ENCODE measurements around the gene ATP6V0D1. TPM values are rescaled to one million over a fixed set of nuclear protein-coding genes. Genes with fewer than 3 reads are reported as not detected.

ATP6V0D1 gene
- total RNA-seq (10 to 100 TPM; 76.4 to 87.5 TPM), total RNA-seq (57.0 to 76.1 reads per million in 2 donors)

DNA sequence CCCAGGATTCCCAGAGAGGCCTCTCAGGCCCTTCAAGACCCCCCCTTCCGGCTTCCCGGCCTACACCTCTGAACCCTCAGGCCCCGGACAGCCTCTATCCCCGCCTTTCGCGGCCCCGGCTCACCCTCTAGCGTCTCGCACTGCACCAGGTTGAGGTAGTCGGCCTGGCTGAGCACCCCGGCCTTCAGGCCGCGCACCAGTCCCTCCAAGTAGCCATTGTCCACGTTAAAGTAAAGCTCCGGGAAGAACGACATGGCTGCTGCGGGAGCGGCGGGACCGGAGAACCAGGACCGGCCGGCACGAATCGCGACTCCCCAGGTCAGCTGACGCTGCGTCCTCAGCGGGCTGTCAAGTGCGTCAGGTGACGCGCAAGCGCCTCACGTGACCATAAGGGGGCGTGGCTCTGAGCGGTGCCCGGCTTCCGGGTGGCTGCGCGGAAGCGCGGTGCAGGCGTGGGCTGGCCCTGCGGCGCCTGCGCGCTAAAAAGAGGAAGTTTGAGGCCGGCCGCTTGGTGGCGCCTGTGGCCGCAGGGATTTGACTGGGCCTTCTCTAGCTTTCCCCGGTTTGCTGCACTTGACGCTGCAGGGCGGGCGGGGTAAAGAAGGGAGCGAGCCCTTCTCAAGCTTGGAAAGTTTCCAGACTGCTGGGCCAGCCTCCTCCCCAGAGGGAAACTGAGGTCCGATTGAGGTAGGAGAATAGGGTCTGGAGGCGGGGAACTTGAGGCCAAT lies at the start of gene ATP6V0D1:
TSS of gene ATP6V0D1 (minus strand) at position 325 of the 728 bp plus-strand sequence. CDS start at position 254, 71 bp downstream.
- H3K27ac Mint-ChIP-seq: peak within 1 kb of the TSS; percentile 99
- H3K27me3 Mint-ChIP-seq: no peaks in the 10 kb centered on the region
- H3K9me3 ChIP-seq (ENCODE audit: control insufficient read depth, low read length, poor library complexity, severe bottlenecking): no peaks in the 10 kb centered on the region
- DNase-seq (peak; percentile 98 to 99 (median 99)), ATAC-seq (peak; percentile 90)
- H3K4me1 Mint-ChIP-seq: peaks cover 25% of the 10 kb centered on the region
- peaks cover 3% of the 10 kb centered on the region for H3K36me3 Mint-ChIP-seq (ENCODE audit: low read depth)
- H3K4me3 Mint-ChIP-seq: peak within 1 kb of the TSS; percentile 100

DNA sequence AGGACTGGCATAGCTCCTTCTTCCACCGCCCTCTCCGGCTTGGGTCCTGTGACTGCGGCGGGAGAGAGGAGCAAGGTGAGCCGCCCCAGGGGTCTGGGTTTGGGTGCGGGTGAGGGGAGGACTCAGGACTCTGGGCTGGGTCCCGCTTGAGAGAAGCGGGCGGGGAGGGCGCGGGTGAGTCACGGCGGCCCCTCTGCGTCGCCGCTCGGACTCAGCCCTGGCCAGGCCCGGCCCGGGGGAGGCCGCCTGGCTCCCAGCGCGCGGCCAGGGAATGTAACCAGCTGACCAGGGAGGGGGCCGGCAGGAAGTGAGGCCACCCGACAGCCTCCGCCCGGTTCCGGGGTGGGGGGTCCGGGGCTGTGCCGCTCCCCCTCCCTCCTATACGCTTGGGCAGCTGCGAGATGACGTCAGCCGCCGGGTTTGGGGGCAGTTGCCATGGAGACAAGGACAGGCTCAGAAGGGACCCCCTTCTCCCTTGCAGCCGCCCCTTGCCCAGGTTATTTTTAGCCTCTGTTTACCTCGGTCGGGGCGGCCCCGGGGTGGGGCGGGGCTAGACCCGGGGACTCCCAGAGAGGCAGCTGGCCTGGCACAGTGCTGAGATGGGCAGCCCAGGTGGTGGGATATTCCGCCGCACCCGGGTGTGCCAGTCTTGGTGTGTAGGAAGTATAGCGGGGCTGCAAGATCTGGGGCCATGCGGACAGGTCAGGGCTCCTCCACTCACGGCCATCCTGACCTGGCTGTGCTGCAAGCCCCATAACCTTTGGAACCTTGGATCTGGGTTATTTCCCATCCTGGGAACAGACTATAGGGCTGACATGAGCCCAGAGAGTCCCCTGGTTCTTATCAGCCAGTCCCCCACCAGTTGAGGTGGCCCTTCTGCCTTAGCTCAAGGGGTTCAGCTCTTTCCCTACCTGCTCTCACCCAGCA lies 49.3 kb upstream of the ATP6V0D1 start:
- Mint-ChIP-seq H3K4me3 (peak overlapping the region; percentile 90), H3K27ac (peak overlapping the region; percentile 82), H3K36me3 (ENCODE audit: low read depth) (no peaks in the 10 kb centered on the region), H3K4me1 (peaks cover 27% of the 10 kb centered on the region), H3K27me3 (peaks cover 15% of the 10 kb centered on the region)
- DNase-seq (peak in 2 of 3 donors; percentile 19 to 31), ATAC-seq (peak; percentile 71)
- H3K9me3 ChIP-seq (ENCODE audit: control insufficient read depth, low read length, poor library complexity, severe bottlenecking): no peaks in the 10 kb centered on the region

DNA sequence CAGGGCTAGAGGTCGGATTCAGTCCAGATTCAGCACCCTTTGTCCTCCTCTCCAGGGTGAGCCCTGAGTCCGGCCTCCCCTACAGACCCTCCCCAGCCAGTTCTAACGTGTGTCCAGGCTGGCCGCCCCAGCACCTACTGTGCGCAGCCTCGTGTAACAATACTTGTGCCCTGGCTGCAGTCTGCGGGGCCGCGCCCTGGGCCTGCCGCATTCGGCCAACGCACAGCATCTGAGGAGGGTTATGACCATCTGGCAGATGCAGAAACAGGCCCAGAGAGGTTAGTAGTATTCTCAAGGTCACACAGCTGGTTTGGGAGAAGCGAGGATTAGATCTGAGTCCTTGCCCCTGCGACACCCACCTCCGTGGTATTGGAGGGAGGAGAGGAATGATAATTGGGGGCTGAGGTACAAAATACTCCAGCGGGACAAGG lies 48.6 kb upstream of the ATP6V0D1 start:
- H3K36me3 Mint-ChIP-seq (ENCODE audit: low read depth): no peaks in the 10 kb centered on the region
- H3K4me1 Mint-ChIP-seq: peaks cover 26% of the 10 kb centered on the region
- H3K27ac Mint-ChIP-seq: peak overlapping the region; percentile 70
- DNase-seq: no peak
- no peak for ATAC-seq
- peaks cover 15% of the 10 kb centered on the region for H3K27me3 Mint-ChIP-seq
- H3K9me3 ChIP-seq (ENCODE audit: control insufficient read depth, low read length, poor library complexity, severe bottlenecking): no peaks in the 10 kb centered on the region
- peak overlapping the region; percentile 90 for H3K4me3 Mint-ChIP-seq

DNA sequence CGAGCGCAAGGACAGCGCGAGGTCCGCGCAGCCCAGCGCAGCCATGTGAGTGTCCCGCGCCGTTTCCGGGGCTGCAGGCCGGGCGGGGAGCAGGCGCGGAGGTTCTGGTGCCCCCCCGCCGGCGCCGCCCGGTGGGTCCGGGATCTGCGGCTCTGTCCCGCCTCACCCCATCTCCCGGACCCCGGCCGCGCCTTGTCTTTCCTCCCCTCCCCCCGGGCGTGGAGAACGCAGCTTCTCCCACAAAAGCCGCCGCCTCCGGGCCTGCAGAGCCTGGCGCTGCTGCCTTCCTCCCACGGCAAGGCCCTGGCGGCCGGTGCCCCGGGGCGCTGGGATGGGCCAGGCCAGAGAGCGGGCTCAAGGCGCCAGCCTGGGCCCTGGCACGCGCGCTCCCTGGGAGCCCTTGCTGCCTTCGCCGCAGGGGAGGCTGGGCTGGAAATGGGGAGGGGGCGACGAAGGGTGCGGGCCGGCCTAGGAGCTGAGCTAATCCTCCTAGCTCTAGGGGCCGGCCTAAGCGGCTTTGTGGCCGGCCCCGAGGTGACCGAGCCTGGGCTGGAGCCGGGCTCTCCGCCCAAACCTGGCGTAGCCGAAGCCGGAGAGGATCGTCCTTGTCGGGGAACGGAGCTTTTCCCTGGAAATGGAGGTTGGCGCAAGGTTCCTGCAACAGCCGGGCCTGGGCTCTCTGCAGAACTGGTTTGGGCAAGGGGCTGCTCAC lies 48.1 kb upstream of the ATP6V0D1 start:
- H3K36me3 Mint-ChIP-seq (ENCODE audit: low read depth): no peaks in the 10 kb centered on the region
- H3K4me1 Mint-ChIP-seq: peaks cover 27% of the 10 kb centered on the region
- H3K4me3 Mint-ChIP-seq: peak overlapping the region; percentile 90
- ATAC-seq (peak; percentile 45), DNase-seq (peak in 1 of 3 donors; percentile 32)
- H3K27me3 Mint-ChIP-seq: peaks cover 15% of the 10 kb centered on the region
- H3K27ac Mint-ChIP-seq: peak overlapping the region; percentile 70
- no peaks in the 10 kb centered on the region for H3K9me3 ChIP-seq (ENCODE audit: control insufficient read depth, low read length, poor library complexity, severe bottlenecking)

DNA sequence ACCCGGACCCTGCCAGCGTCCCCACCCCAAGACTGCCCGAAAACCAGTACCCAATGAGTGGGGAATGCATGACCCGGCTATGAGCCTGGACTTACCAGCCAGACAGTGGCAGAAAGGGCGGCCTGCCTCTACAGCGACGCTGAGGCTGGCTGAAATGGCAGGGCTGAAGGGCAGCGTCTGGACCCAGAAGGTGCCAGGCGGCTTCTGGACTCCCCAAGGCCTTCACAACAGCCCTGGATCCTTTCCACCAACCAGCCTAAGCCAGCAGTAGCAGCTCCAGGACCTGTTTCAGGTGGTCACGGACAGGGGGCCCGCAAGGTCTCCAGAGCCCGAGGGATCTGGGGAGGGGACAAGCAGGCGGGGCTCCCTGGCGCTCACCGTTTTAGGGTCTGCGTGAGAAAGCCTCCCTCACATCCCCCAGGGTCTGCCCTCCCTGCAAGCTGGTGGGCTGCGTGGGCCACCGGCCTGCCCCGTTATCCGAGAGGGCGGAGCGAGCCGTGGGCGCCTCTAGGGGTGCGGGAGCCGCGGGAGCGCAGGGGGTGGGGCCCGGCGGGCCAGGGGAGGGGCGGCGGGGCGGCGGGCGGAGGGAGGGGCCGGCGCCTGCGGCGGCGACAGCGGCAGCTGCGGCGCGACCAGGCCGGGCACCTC lies 47.4 kb upstream of the ATP6V0D1 start, which contains the start of gene RIPOR1:
TSS of gene RIPOR1 (plus strand) at position 608 of the 648 bp plus-strand sequence. CDS start 9,618 bp downstream, outside the sequence.
- Mint-ChIP-seq H3K27me3 (peaks cover 15% of the 10 kb centered on the region), H3K4me1 (peaks cover 27% of the 10 kb centered on the region), H3K36me3 (ENCODE audit: low read depth) (no peaks in the 10 kb centered on the region), H3K27ac (peak within 1 kb of the TSS; percentile 70), H3K4me3 (peak within 1 kb of the TSS; percentile 90)
- H3K9me3 ChIP-seq (ENCODE audit: control insufficient read depth, low read length, poor library complexity, severe bottlenecking): no peaks in the 10 kb centered on the region
- peak in 2 of 3 donors; percentile 58 to 62 for DNase-seq
- peak; percentile 70 for ATAC-seq

DNA sequence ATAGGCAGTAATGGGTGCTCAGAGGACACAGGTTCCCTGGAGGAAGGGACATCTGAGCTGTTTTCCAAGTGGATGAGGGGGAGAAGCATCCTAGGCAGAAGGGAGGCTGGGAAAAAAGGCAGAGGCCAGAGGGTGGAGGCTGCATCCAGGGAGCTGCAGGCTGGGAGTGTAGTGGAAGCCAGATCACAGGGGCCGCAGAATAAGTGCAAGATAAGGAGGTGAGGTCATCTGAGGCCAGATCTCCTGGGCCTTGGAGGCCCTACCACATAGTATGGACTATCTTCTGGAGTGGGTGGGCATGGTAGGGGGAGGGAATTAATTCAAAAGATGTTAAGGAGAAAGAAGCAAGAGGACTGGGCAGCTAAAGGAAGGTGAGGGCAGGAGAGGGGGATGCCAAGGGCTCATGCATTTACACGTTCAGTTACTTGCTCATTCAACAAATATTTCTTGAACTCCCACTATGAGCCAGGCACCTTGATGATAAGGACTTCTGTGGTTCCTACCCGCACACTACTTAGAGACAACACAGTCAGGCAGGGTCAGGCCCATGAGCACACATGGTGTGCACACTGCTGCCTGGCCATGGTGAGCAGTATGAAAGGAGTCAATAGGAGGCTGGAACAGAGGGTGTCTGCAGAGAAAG lies 45.3 kb upstream of the ATP6V0D1 start:
- Mint-ChIP-seq H3K27me3 (peaks cover 7% of the 10 kb centered on the region), H3K27ac (no peak overlapping the region), H3K4me1 (peaks cover 23% of the 10 kb centered on the region), H3K4me3 (peak overlapping the region; percentile 49), H3K36me3 (ENCODE audit: low read depth) (no peaks in the 10 kb centered on the region)
- ATAC-seq (no peak), DNase-seq (no peak)
- H3K9me3 ChIP-seq (ENCODE audit: control insufficient read depth, low read length, poor library complexity, severe bottlenecking): no peaks in the 10 kb centered on the region

DNA sequence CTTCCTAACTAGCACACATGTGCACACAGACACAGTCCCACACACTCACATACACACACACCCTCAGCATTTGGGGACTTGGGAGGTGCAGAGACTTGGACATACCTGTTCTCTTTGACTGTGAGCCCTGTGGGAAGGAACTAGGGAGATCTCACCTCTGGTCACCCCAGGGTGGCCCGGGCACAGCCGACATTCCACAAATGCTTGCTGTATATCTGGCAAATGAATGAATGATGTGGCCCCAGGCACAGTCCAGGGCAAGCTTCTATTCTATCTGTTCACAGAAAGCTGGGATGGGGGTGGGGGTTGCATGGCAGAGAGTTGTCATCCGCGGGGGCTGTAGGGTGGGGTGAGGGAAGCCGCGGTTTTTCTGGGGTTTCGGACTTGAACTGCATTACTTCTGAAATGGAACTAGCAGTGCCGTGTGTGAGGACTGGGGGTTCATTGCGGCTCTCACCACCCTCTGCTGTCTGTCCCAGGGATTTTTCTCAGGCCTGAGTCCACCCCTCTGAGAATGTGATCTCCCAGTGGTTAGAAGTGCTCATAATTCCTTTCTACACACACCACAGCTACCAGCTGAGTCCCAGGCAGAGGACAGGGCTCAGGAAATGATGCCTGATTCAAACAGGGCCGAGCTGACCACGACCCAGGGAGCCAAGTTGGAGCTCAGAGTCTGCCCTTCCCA lies 44.4 kb upstream of the ATP6V0D1 start:
- H3K9me3 ChIP-seq (ENCODE audit: control insufficient read depth, low read length, poor library complexity, severe bottlenecking): no peaks in the 10 kb centered on the region
- Mint-ChIP-seq H3K36me3 (ENCODE audit: low read depth) (no peaks in the 10 kb centered on the region), H3K4me3 (no peak overlapping the region), H3K4me1 (peaks cover 22% of the 10 kb centered on the region), H3K27ac (no peak overlapping the region), H3K27me3 (peaks cover 4% of the 10 kb centered on the region)
- ATAC-seq (no peak), DNase-seq (no peak)

DNA sequence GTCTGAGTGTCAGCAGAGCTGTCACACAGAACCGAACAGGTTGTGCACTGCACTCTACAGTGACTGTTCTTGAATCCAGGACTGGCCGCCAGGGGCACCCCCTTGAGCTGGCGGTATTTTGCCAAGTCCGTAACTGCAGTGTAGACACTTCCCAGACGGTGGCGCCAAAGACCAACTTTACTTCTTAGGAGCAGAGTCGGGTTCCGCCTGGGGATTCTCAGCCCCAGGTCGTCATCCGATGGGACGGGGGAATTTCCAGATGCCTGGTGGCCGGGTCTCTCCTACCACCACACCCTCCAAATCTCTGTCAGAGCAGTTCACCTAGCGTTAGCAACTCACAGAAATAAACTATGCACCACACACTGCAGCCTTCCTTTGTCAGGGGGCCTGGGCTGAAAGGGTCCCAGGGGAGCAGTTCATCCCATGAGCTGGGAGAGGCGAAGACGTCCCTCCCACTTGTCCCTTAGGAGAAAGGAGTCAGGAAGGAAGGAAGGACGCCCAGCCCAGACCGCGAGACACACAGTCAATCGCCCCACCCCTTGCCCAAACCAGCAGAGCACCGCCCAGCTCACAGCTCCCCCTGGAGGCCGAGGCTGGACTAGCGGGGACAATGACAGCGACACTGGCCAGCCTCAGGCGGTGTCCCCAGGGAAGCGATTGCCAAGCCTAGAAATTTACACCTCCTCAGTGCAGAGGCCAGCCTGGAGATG lies 40.3 kb upstream of the ATP6V0D1 start:
- peak overlapping the region; percentile 90 for H3K4me3 Mint-ChIP-seq

DNA sequence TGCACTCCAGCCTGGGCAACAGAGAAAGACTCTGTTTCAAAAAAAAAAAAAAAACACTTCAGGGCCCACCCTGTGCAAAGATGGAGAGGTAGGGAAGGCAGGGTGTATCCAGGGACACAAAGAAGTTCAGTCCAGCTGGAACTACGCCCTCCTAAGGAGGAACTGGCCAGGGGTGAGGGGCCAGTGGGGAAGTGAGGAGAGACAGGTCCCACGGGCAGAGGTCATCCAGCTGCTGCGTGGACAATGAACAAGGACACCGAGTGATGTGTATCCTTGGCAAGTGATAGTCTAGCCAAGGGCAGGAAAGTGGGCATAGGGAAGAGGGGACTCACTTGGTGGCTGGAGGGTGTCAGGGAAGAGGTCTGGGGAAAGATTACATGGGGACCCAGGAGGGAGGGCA lies 38.3 kb upstream of the ATP6V0D1 start:
- no peaks in the 10 kb centered on the region for H3K27me3 Mint-ChIP-seq
- ATAC-seq (no peak), DNase-seq (no peak)
- H3K9me3 ChIP-seq (ENCODE audit: control insufficient read depth, low read length, poor library complexity, severe bottlenecking): no peaks in the 10 kb centered on the region
- peaks cover 22% of the 10 kb centered on the region for H3K4me1 Mint-ChIP-seq
- H3K27ac Mint-ChIP-seq: peak overlapping the region; percentile 97
- peak overlapping the region; percentile 69 for H3K4me3 Mint-ChIP-seq
- H3K36me3 Mint-ChIP-seq (ENCODE audit: low read depth): no peaks in the 10 kb centered on the region

More for the DNA sequence above, 40.3 kb upstream of the ATP6V0D1 start:
- H3K4me1 Mint-ChIP-seq: peaks cover 25% of the 10 kb centered on the region
- H3K9me3 ChIP-seq (ENCODE audit: control insufficient read depth, low read length, poor library complexity, severe bottlenecking): no peaks in the 10 kb centered on the region
- DNase-seq: peak; percentile 92 to 99 (median 96)
- H3K27me3 Mint-ChIP-seq: no peaks in the 10 kb centered on the region
- ATAC-seq: peak; percentile 86
- H3K36me3 Mint-ChIP-seq (ENCODE audit: low read depth): no peaks in the 10 kb centered on the region
- peak overlapping the region; percentile 97 for H3K27ac Mint-ChIP-seq

DNA sequence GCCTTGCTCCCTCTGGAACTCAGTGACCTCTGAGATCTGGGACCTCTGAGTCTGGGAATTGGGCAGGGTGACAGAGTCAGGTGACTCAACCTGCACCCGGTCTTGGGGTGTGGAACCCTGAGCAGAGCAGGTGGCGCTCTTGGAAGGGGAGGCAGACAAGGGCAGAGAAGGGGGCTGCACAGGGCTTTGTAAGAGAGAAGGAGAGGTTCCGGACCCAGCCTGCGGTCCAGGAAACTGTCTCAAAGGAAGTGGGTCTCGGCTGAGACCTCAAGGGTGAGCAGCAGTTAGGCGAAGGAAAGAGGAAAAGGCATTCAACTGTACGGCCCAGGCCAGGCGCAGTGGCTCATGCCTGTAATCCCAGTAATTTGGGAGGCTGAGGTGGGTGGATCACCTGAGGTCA lies 37.7 kb upstream of the ATP6V0D1 start:
- Mint-ChIP-seq H3K27ac (peak overlapping the region; percentile 97), H3K4me1 (peaks cover 20% of the 10 kb centered on the region), H3K27me3 (no peaks in the 10 kb centered on the region), H3K36me3 (ENCODE audit: low read depth) (no peaks in the 10 kb centered on the region), H3K4me3 (peak overlapping the region; percentile 53)
- H3K9me3 ChIP-seq (ENCODE audit: control insufficient read depth, low read length, poor library complexity, severe bottlenecking): no peaks in the 10 kb centered on the region
- no peak for DNase-seq
- no peak for ATAC-seq
